ENCODE measurements around the gene GJA5. TPM values are rescaled to one million over a fixed set of nuclear protein-coding genes. Genes with fewer than 3 reads are reported as not detected.

GJA5 gene
- total RNA-seq, 4 donors from 2014 or later, result 2.7 to 50.7 (median 20.2) TPM

GRCh38 chr1:147768582-147768981 is 8.2 kb upstream of the GJA5 start:
- whole genome bisulfite sequencing, 2 donors, result 89 to 98% methylated on average over 2 of the region's 2 CpGs
- H3K4me3 ChIP-seq, result no peak overlapping the region

GRCh38 chr1:147768101-147768500 is 7.7 kb upstream of the GJA5 start:
- H3K9me3 ChIP-seq, result no peaks in the 10 kb centered on the region
- DNase-seq (ENCODE audit: low spot score in 2 of 2), result no peak
- no peak for TF ChIP-seq CTCF (IDR thresholded peaks at IDR 0.05)
- TF ChIP-seq POLR2A (IDR thresholded peaks at IDR 0.05), result no peak
- no peak for TF ChIP-seq EP300 (IDR thresholded peaks at IDR 0.05)
- no peak overlapping the region for H3K27ac ChIP-seq
- H3K36me3 ChIP-seq, result no peaks in the 10 kb centered on the region
- H3K4me3 ChIP-seq, result no peak overlapping the region
- H3K4me1 ChIP-seq, result peaks cover 0 to 12% (median 0%) of the 10 kb centered on the region in 4 donors
- no peaks in the 10 kb centered on the region for H3K27me3 ChIP-seq
- 52 to 56% methylated on average over 1 of the region's 1 CpG for WGBS, 2 donors

More at GRCh38 chr1:147768582-147768981, 8.2 kb upstream of the GJA5 start:
- TF ChIP-seq EP300 (IDR thresholded peaks at IDR 0.05), result no peak
- Histone ChIP-seq H3K4me1 (peaks cover 0 to 12% (median 0%) of the 10 kb centered on the region in 4 donors), H3K9me3 (no peaks in the 10 kb centered on the region), H3K36me3 (no peaks in the 10 kb centered on the region), H3K27me3 (no peaks in the 10 kb centered on the region), H3K27ac (no peak overlapping the region)
- no peak for DNase-seq (ENCODE audit: low spot score in 2 of 2)

GRCh38 chr1:147762233-147763024 is 2.0 kb upstream of the GJA5 start:
- WGBS, 2 donors, result 30 to 36% methylated on average over 3 of the region's 3 CpGs
- peaks cover 0 to 3% (median 0%) of the 10 kb centered on the region in 4 donors for H3K4me1 ChIP-seq
- TF ChIP-seq POLR2A (IDR thresholded peaks at IDR 0.05) (no peak), CTCF (IDR thresholded peaks at IDR 0.05) (no peak), EP300 (IDR thresholded peaks at IDR 0.05) (peak in 1 of 2 donors; percentile 28)
- H3K27ac ChIP-seq, result no peak overlapping the region
- no peaks in the 10 kb centered on the region for H3K27me3 ChIP-seq
- H3K4me3 ChIP-seq, result no peak overlapping the region
- DNase-seq (ENCODE audit: low spot score in 2 of 2), result no peak
- H3K36me3 ChIP-seq, result no peaks in the 10 kb centered on the region
- no peaks in the 10 kb centered on the region for H3K9me3 ChIP-seq

GRCh38 chr1:147758379-147759100 is 1.9 kb downstream of the GJA5 start:
- DNase-seq (ENCODE audit: low spot score in 2 of 2), result no peak
- no peaks in the 10 kb centered on the region for H3K27me3 ChIP-seq
- peaks cover 0 to 10% (median 2%) of the 10 kb centered on the region in 4 donors for H3K4me1 ChIP-seq
- WGBS, 2 donors, result 82 to 84% methylated on average over 24 of the region's 24 CpGs
- no peak overlapping the region for H3K4me3 ChIP-seq
- no peak for TF ChIP-seq POLR2A (IDR thresholded peaks at IDR 0.05)
- no peak for TF ChIP-seq EP300 (IDR thresholded peaks at IDR 0.05)
- no peak for TF ChIP-seq CTCF (IDR thresholded peaks at IDR 0.05)
- H3K9me3 ChIP-seq, result no peaks in the 10 kb centered on the region
- H3K27ac ChIP-seq, result no peak overlapping the region
- no peaks in the 10 kb centered on the region for H3K36me3 ChIP-seq

GRCh38 chr1:147757015-147757990 is 3.1 kb downstream of the GJA5 start:
- TF ChIP-seq CTCF (IDR thresholded peaks at IDR 0.05) (no peak), EP300 (IDR thresholded peaks at IDR 0.05) (no peak), POLR2A (IDR thresholded peaks at IDR 0.05) (no peak)
- Histone ChIP-seq H3K9me3 (no peaks in the 10 kb centered on the region), H3K27ac (no peak overlapping the region), H3K4me3 (no peak overlapping the region), H3K4me1 (peaks cover 0 to 10% (median 2%) of the 10 kb centered on the region in 4 donors), H3K36me3 (no peaks in the 10 kb centered on the region), H3K27me3 (no peaks in the 10 kb centered on the region)
- DNase-seq (ENCODE audit: low spot score in 2 of 2), result no peak
- 58 to 59% methylated on average over 4 of the region's 4 CpGs for WGBS, 2 donors
